Stimulated activated CD8-positive, alpha-beta memory T cell treated with anti-CD3 and anti-CD28 coated beads, Interleukin-4, amount 100 ng/mL, for 1 hour (primary cell): ENCODE data around the gene PPP2R3C.
A peak's percentile ranks its signal among the peaks of the same experiment; 100 is the strongest.
"Not testable (repeated sequence)": the region's sequence is repeated elsewhere in the genome, so short reads cannot be mapped to it uniquely, and the experiment has no call there.

Source experiments
- DNase-seq, 2 donors: peaks; one replicate each; pipeline ENCODE4 v3.0.0-alpha.2; 2020; ENCODE audit warnings: low read depth in 2 of 2, low spot score in 1 of 2

The PPP2R3C gene

GRCh38 chr14:35065731-35066130, 56.1 kb downstream of the PPP2R3C start:
- DNase-seq, result not testable (repeated sequence)

- DNase-seq, result not testable (repeated sequence)
These were observed 60.5 kb downstream of the PPP2R3C start for GRCh38 chr14:35061113-35061791.

DNA sequence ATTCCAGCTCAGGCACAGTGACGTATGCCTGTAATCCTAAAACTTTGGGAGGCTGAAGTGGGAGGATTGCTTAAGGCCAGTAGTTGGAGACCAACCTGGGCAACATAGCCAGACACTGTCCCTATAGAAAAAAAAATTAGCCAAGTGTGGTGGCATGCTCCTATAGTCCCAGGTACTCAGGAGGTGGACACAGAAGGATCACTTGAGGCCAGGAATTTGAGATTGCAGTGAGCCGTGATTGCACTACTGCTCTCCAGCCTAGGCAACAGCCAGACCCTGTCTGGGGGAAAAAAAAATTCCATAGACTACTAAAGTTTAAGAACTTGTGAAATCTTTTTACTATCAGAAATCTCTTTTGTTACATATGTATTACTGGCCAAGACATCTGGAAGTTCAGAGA, 69.2 kb downstream of the PPP2R3C start:
- no peak for DNase-seq

- no peak for DNase-seq
These were observed 70.0 kb downstream of the PPP2R3C start for GRCh38 chr14:35051796-35052195.

GRCh38 chr14:35050652-35051051, 71.1 kb downstream of the PPP2R3C start:
- no peak for DNase-seq

DNA sequence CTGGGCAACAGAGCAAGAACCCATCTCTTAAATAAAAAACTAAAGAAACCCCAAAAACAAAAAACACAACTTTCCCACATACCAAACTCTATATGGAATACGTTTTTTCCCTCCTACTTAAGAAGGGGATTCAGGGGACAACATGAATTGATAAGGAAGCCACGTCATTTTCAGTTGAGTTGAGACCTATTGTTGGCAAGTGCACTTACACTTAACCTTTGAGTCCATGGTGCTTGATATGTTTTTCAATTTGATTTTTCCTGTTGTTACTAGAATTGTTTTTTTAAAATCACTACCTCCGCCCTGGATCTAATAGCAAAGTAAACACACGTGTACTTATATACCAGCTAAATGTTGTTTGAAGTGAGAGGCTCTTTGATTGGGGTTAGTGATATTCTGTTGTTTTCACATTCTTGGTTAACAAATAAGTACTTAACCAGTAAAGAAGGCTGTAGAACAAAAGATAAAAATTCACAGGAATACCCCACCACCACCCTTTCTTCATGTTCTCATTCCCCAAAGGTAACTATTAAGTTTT, 73.7 kb downstream of the PPP2R3C start:
- no peak for DNase-seq

DNA sequence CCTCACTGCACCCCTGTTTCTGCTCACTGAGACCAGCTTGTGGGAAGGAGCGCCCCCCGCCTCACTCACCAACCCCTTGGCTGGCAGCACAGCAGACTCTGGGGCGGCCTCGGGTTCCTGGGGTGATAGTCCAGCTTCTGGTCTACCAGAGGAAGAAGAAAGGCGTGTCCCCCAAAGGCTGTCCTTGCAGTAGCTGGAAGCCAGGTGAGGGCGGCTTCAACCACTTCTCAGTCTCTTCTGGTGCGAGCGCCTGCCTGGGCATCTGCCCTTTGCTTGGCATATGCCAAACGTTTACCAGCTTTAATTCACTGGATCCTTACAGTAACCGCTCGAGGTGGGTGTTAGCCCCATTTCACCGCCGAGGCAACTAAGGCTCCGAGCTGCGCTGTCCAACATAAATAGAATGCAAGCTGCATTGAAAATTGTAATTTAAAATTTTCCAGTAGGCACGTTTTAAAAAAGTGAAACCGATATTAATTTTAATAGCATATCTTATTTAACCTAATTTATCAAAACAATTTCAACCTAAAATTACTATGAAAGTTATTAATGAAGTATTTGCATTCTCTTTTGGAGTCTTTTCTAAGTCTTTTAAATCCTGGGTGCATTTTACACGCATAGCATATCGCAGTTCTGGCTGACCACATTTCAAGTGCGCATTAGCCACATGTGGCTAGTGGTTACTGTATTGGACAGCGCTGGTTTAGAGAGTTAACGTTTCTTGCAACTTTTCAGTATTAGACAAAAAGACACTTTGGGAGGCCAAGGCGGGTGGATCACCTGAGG, 74.8 kb downstream of the PPP2R3C start:
- no peak for DNase-seq

DNA sequence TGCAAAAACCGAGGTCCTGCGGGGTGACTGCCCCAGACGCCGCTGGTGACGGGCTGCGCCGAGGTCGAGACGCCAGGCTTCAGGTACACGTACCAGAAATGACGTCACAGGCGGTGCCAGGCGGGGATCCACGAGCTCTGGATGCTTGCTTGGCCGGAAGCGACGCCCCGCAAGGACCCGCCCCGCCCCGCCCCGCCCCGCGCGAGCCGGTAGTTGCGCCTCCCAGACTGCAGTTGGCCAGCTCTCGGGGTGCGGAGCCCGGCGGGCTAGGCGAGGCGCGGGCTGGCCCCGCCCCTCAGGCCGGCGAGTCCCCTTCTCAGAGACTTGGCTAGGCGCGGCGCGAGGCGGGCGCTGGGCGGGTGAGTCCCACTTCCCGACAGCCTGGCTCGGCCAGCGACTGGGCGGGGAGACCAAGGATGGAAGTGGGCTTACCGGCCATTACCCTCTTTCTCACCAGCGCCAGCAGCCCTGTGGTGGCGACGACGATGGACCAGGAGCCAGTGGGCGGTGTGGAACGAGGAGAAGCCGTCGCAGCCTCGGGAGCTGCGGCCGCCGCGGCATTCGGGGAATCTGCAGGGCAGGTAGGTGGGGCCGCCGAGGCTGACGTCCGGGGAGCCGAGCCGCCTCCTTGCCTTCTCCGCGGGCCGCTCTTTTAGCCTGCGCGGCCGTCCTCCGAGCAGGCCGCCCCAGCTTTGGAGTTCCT, 75.6 kb downstream of the PPP2R3C start, which contains the start of gene FAM177A1:
Gene FAM177A1, plus strand, starts transcription at position 225 of the 703 bp plus-strand sequence. Its CDS starts 192 bp downstream, at position 417.
- peak; percentile 95 to 98 for DNase-seq

GRCh38 chr14:35045798-35046047, 76.1 kb downstream of the PPP2R3C start:
- DNase-seq, result no peak

GRCh38 chr14:35044939-35045797, 76.6 kb downstream of the PPP2R3C start:
- DNase-seq, result no peak

- DNase-seq, result no peak
These were observed 78.7 kb downstream of the PPP2R3C start for GRCh38 chr14:35043046-35043445.

GRCh38 chr14:35042632-35043031, 79.2 kb downstream of the PPP2R3C start:
- no peak for DNase-seq

- DNase-seq, result not testable (repeated sequence)
These were observed 83.5 kb downstream of the PPP2R3C start for GRCh38 chr14:35038312-35038711.
